GM13977 (cell line): ENCODE results near the gene ARHGAP4.

Experiments
- DNase-seq: peaks from one replicate; pipeline ENCODE4 v3.0.0; 2012; ENCODE audit warnings: low spot score
- CTCF ChIP-seq: IDR thresholded peaks from 2 replicates; pipeline ENCODE4 v1.5.1; 2012; ENCODE audit warnings: mild to moderate bottlenecking, control low read depth; ENCODE audit not compliant: insufficient read depth; ENCODE audit errors: extremely low read depth, missing control alignments
- in situ Hi-C: fragments of 300-500 bp; cut with MboI; formaldehyde crosslinking; loops from one replicate; pipeline ENCODE4 v1.12.0; 2022; ENCODE audit warnings: low sequenced_read_pairs, low pct_unique_long_range_greater_than_20kb, mixed read lengths, inconsistent platforms; ENCODE audit not compliant: unreplicated experiment

The ARHGAP4 gene

DNA sequence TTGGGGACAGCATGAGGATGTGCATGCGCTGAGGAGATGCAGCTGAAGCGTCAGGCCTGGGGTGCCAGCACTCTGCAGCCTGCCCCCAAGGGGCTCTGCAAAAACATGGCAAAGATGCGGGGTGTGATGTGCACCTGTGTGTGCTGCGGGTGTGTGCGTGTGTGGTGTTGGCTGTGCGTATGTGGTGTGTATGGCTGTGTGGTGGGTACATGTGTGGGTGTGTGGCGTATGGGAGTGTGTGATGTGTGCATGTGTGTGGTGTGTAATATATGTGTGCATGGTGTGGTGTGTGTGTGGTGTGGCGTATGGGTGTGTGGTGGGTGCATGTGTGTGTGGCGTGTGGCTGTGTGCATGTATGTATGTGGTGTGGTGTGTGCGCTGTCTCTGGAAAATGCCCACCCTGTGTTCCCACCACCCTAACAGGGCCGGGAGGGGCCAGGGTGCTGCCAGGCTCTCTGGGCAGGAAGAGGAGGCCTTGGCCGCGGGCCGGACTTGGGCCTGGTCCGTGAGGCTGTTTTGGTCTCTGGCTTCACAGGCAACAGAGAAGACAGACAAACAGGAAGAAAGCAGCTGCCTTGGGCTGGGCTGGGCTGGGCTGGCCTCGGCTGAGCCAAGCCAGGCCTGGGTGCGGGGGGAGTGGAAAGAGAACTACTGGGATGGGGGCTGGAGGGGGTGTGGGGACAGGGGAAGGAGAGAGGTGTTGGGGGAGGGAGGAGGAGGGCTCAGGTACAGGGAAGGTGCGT lies 22.7 kb downstream of the ARHGAP4 start:
- in situ Hi-C loops, result no loop called here
- TF ChIP-seq CTCF, result no peak
- no peak for DNase-seq

DNA sequence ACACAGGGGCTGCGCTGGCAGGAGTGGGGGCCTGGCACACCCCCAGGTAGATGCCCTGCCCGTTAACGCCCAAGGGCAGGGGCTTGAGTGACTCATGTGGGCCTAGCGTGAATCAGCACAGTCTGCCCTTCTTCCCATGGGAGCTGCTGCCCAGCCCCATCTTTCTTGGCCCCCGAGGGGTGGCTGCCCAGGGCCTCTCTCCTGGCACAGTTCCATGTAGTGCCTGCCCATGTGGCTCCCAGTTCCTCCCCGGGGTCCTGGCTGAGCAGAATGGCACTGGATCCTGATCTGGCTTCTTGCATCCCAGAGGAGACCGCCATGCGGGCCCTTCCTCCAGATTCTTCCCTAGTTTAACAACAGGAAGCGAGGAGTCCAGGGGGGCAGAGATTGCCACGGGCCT lies 23.7 kb downstream of the ARHGAP4 start:
- TF ChIP-seq CTCF, result no peak
- no peak for DNase-seq
- in situ Hi-C loops, result no loop called here

GRCh38 chrX:153901753-153902140 lies 24.3 kb downstream of the ARHGAP4 start:
- in situ Hi-C loops, result no loop called here
- no peak for TF ChIP-seq CTCF
- no peak for DNase-seq

DNA sequence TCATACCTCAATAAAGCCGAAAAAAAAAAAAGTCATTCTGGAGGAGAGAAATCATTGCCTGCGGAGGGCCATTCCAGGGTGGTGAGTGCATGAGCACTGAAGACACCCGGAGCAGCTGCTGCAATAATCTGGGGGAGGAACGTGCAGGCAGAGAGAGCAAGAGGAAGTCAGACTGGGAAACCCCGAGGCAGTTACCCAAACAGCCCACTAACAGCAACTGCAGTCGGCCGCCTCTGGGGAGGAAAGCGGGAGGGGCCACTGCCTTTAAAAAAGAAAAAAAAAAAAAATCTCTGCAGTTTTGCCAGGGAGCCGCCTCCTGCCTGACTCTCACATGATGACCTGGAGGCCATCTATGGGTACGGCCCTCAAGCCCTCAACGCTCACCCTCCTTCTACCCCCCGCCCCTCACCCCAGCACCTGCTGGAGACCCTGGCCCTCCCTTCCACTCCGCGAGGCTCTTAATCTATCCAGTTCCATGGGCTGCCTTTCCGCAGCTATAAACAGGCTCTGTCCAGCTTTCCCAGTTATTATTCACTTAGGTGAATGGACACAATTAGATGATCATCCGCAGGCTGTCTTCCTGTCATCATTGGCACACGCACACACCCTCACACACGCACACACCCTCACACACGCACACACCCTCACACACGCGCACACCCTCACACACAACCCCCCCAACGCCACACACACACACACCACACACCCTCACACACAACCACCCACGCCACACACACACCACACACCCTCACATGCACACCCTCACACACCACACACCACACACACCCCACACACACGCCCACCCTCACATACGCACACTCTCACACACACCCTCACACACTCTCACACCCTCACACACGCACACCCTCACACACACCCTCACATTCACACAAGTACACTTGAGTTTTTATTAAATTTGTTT lies 25.0 kb downstream of the ARHGAP4 start:
- TF ChIP-seq CTCF, result no peak
- DNase-seq, result peak; percentile 87

GRCh38 chrX:153897899-153898298 lies 28.2 kb downstream of the ARHGAP4 start:
- in situ Hi-C loops, result no loop called here
- no peak for TF ChIP-seq CTCF
- DNase-seq, result no peak

More for the DNA sequence above, 25.0 kb downstream of the ARHGAP4 start:
- in situ Hi-C loops, result no loop called here

GRCh38 chrX:153889123-153889522 lies 36.9 kb downstream of the ARHGAP4 start:
- in situ Hi-C loops, result no loop called here
- TF ChIP-seq CTCF, result no peak
- no peak for DNase-seq
